GM12878 (cell line): ENCODE data around the gene FNTB.

Source experiments
- CEBPB ChIP-seq, 2 experiments: fragments of 150-350 bp in 1 of 2; IDR thresholded peaks; 2 replicates each; pipeline ENCODE4 v1.6.1; 2012 to 2014; ENCODE audit warnings: low read depth in 2 of 2, low read length in 2 of 2, borderline replicate concordance in 1 of 2, inconsistent platforms in 1 of 2
- CHD1 ChIP-seq: IDR thresholded peaks from 2 replicates; pipeline ENCODE4 v1.6.1; 2012; ENCODE audit warnings: low read depth, low read length, improper control_type of control experiment
- CREM ChIP-seq: IDR thresholded peaks from 2 replicates; pipeline ENCODE4 v1.6.1; 2014; ENCODE audit warnings: antibody characterized with exemption, low read depth
- TF ChIP-seq, protein P1 (sequence below), 3 experiments: IDR thresholded peaks in 2 of 3; conservative IDR thresholded peaks in 1 of 3; 2 replicates each; pipeline ENCODE4 v1.5.1; 2011; ENCODE audit warnings: low read depth in 3 of 3, low read length in 3 of 3, mild to moderate bottlenecking in 3 of 3, control low read depth in 2 of 3, moderate library complexity in 2 of 3, inconsistent platforms in 1 of 3, mixed read lengths in 1 of 3; ENCODE audit not compliant: control insufficient read depth in 2 of 3, insufficient read depth in 1 of 3; ENCODE audit errors: extremely low read depth in 1 of 3

DNA sequence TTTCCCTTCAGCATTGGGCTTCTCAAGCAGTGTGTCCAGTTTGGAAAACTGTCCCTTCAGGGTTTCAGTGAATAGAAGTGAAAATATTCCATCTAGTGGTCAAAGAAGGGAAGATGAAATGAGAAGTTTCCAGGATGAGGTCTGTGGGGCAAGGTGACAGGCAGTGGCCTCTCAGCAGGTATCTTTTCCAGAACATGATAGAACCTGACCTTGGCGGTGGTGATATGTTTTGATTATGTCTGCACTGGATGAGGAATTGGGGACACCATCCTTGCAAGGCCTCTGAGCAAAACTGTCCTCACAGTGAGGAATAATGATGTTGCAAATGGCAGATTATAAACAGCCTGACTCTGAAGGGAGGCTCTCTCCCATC, 48.9 kb upstream of the FNTB start:
- TF ChIP-seq, protein P1, sequence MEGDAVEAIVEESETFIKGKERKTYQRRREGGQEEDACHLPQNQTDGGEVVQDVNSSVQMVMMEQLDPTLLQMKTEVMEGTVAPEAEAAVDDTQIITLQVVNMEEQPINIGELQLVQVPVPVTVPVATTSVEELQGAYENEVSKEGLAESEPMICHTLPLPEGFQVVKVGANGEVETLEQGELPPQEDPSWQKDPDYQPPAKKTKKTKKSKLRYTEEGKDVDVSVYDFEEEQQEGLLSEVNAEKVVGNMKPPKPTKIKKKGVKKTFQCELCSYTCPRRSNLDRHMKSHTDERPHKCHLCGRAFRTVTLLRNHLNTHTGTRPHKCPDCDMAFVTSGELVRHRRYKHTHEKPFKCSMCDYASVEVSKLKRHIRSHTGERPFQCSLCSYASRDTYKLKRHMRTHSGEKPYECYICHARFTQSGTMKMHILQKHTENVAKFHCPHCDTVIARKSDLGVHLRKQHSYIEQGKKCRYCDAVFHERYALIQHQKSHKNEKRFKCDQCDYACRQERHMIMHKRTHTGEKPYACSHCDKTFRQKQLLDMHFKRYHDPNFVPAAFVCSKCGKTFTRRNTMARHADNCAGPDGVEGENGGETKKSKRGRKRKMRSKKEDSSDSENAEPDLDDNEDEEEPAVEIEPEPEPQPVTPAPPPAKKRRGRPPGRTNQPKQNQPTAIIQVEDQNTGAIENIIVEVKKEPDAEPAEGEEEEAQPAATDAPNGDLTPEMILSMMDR (IDR thresholded peaks at IDR 0.05 in 2 of 3, conservative IDR thresholded peaks at IDR 0.05 in 1 of 3; ENCODE audit: control insufficient read depth in 2 of 3, extremely low read depth in 1 of 3, insufficient read depth in 1 of 3, low read depth in 3 of 3, low read length in 3 of 3), result peak in 2 of 3 experiments; percentile 8 to 19; a peak in 3 of 6 replicates
- TF ChIP-seq CREM, result no peak
- TF ChIP-seq CHD1, result no peak
- no peak for TF ChIP-seq CEBPB (IDR thresholded peaks at IDR 0.05; ENCODE audit: borderline replicate concordance in 1 of 2, low read depth in 2 of 2, low read length in 2 of 2)
